Small intestine (tissue), 7 donors: ENCODE measurements around the gene NEK4. TPM values are rescaled to one million over a fixed set of nuclear protein-coding genes. Genes with fewer than 3 reads are reported as not detected.

Experiments used
- DNase-seq, 2 donors: peaks; one replicate each; pipeline versions ENCODE4 v3.0.0 to v3.0.0-alpha.2; 2013
- FAIRE-seq: peaks from 2 replicates; lab custom pipeline; 2012; peaks lifted over from hg19 to GRCh38; lab: Jason Lieb, UNC
- H3K27ac ChIP-seq, 3 donors: one replicate each; pipeline ENCODE4 v1.5.1; 2013; ENCODE audit warnings: low read length in 2 of 3, mild to moderate bottlenecking in 2 of 3, control low read depth in 1 of 3, inconsistent platforms in 1 of 3, low read depth in 1 of 3, moderate library complexity in 1 of 3
- H3K27me3 ChIP-seq, 3 donors: one replicate each; pipeline ENCODE4 v1.6.1; 2013; ENCODE audit warnings: low read length in 3 of 3, inconsistent platforms in 1 of 3; ENCODE audit not compliant: control insufficient read depth in 3 of 3, insufficient read depth in 3 of 3
- H3K36me3 ChIP-seq, 3 donors: one replicate each; pipeline ENCODE4 v1.6.1; 2013; ENCODE audit warnings: low read length in 3 of 3, inconsistent platforms in 1 of 3, low read depth in 1 of 3, mild to moderate bottlenecking in 1 of 3, moderate library complexity in 1 of 3; ENCODE audit not compliant: control insufficient read depth in 3 of 3, insufficient read depth in 2 of 3
- H3K4me1 ChIP-seq, 3 donors: one replicate each; pipeline ENCODE4 v1.6.1; 2013; ENCODE audit warnings: low read length in 2 of 3, inconsistent platforms in 1 of 3, low read depth in 1 of 3, mild to moderate bottlenecking in 1 of 3, moderate library complexity in 1 of 3; ENCODE audit not compliant: control insufficient read depth in 3 of 3, insufficient read depth in 2 of 3
- H3K4me3 ChIP-seq, 3 donors: one replicate each; pipeline ENCODE4 v1.5.1; 2013; ENCODE audit warnings: low read length in 3 of 3, control low read depth in 1 of 3, inconsistent platforms in 1 of 3, low read depth in 1 of 3, mild to moderate bottlenecking in 1 of 3, moderate library complexity in 1 of 3
- H3K9me3 ChIP-seq, 2 donors: one replicate each; pipeline ENCODE4 v1.6.1; 2013; ENCODE audit warnings: low read depth in 1 of 2, low read length in 1 of 2; ENCODE audit not compliant: control insufficient read depth in 2 of 2, insufficient read depth in 1 of 2
- WGBS, 3 donors: extraction: QIAGEN DNeasy Blood & Tissue Kit; methylation state at CpG; one replicate each; pipeline ENCODE4 v1.1.7; 2013; 5-methylcytosine and 5-hydroxymethylcytosine counted together
- polyA plus RNA-seq, 4 donors: library from polyadenylated mRNA; stranded (reverse) in 3 of 4; unstranded in 1 of 4; fragments of 200-250 nt in 3 of 4; fragments of 120-200 nt in 1 of 4; gene quantifications; one replicate each; pipeline versions ENCODE4 v1.2.1 to v1.2.3, GENCODE V29; 2013
- donor health status: healthy with polysubstance abuse.
- donor health status: control.
- donor health status: control.
- donor health status: Bipolar disorder and iron deficiency.
- donor health status: healthy.

The NEK4 gene
- polyA plus RNA-seq, 4 donors, result 3.0 to 18.5 (median 7.0) TPM

- WGBS, 3 donors, result 90 to 96% (median 95%) methylated on average over 5 of the region's 5 CpGs
- H3K27me3 ChIP-seq, result no peaks in the 10 kb centered on the region
- H3K9me3 ChIP-seq, result peaks cover 0 to 35% of the 10 kb centered on the region in 2 donors
- H3K27ac ChIP-seq, result no peak overlapping the region
- no peak for FAIRE-seq
- H3K4me3 ChIP-seq, result no peak overlapping the region
- H3K36me3 ChIP-seq, result peaks cover 0 to 32% (median 2%) of the 10 kb centered on the region in 3 donors
- no peaks in the 10 kb centered on the region for H3K4me1 ChIP-seq
- DNase-seq, result no peak
Measured at GRCh38 chr3:52723935-52724334, 46.8 kb downstream of the NEK4 start.

- FAIRE-seq, result no peak
Measured at GRCh38 chr3:52722491-52722890, 48.2 kb downstream of the NEK4 start.

GRCh38 chr3:52721730-52722008 is 49.1 kb downstream of the NEK4 start:
- H3K4me1 ChIP-seq, result no peaks in the 10 kb centered on the region
- H3K27me3 ChIP-seq, result no peaks in the 10 kb centered on the region
- H3K36me3 ChIP-seq, result peaks cover 0 to 39% (median 2%) of the 10 kb centered on the region in 3 donors
- FAIRE-seq (no peak), DNase-seq (no peak)
- no peak overlapping the region for H3K27ac ChIP-seq
- WGBS, 3 donors, result 89 to 100% (median 95%) methylated on average over 1 of the region's 1 CpG
- peaks cover 0 to 21% of the 10 kb centered on the region in 2 donors for H3K9me3 ChIP-seq
- H3K4me3 ChIP-seq, result no peak overlapping the region

More at GRCh38 chr3:52722491-52722890, 48.2 kb downstream of the NEK4 start:
- peaks cover 0 to 28% of the 10 kb centered on the region in 2 donors for H3K9me3 ChIP-seq
- no peak for DNase-seq
- H3K36me3 ChIP-seq, result peaks cover 0 to 36% (median 2%) of the 10 kb centered on the region in 3 donors
- no peak overlapping the region for H3K27ac ChIP-seq
- H3K27me3 ChIP-seq, result no peaks in the 10 kb centered on the region
- no peaks in the 10 kb centered on the region for H3K4me1 ChIP-seq
- 85 to 94% (median 93%) methylated on average over 7 of the region's 7 CpGs for WGBS, 3 donors
- H3K4me3 ChIP-seq, result no peak overlapping the region

GRCh38 chr3:52721002-52721729 is 49.6 kb downstream of the NEK4 start:
- Histone ChIP-seq H3K4me3 (no peak overlapping the region), H3K36me3 (peaks cover 0 to 39% (median 2%) of the 10 kb centered on the region in 3 donors), H3K9me3 (peaks cover 0 to 20% of the 10 kb centered on the region in 2 donors), H3K27ac (no peak overlapping the region), H3K27me3 (no peaks in the 10 kb centered on the region), H3K4me1 (no peaks in the 10 kb centered on the region)
- WGBS, 3 donors, result 77 to 95% (median 78%) methylated on average over 6 of the region's 6 CpGs
- no peak for FAIRE-seq
- DNase-seq, result no peak

- DNase-seq (no peak), FAIRE-seq (no peak)
- peaks cover 0 to 47% (median 2%) of the 10 kb centered on the region in 3 donors for H3K36me3 ChIP-seq
- H3K27ac ChIP-seq, result no peak overlapping the region
- H3K9me3 ChIP-seq, result peaks cover 0 to 20% of the 10 kb centered on the region in 2 donors
- no peaks in the 10 kb centered on the region for H3K27me3 ChIP-seq
- H3K4me1 ChIP-seq, result peaks cover 0 to 4% (median 0%) of the 10 kb centered on the region in 3 donors
- H3K4me3 ChIP-seq, result no peak overlapping the region
Measured at GRCh38 chr3:52719618-52720017, 51.1 kb downstream of the NEK4 start.

- DNase-seq (no peak), FAIRE-seq (no peak)
- no peak overlapping the region for H3K4me3 ChIP-seq
- H3K9me3 ChIP-seq, result peaks cover 0 to 11% of the 10 kb centered on the region in 2 donors
- peaks cover 0 to 4% (median 0%) of the 10 kb centered on the region in 3 donors for H3K4me1 ChIP-seq
- no peaks in the 10 kb centered on the region for H3K27me3 ChIP-seq
- peaks cover 0 to 40% (median 2%) of the 10 kb centered on the region in 3 donors for H3K36me3 ChIP-seq
- 92 to 94% (median 93%) methylated on average over 11 of the region's 11 CpGs for WGBS, 3 donors
- no peak overlapping the region for H3K27ac ChIP-seq
Measured at GRCh38 chr3:52715714-52716305, 54.9 kb downstream of the NEK4 start.

- no peaks in the 10 kb centered on the region for H3K27me3 ChIP-seq
- H3K36me3 ChIP-seq, result peaks cover 0 to 39% (median 2%) of the 10 kb centered on the region in 3 donors
- DNase-seq (peak; percentile 83 to 84), FAIRE-seq (no peak)
- H3K27ac ChIP-seq, result peak overlapping the region in 1 of 3 donors; percentile 58
- H3K4me1 ChIP-seq, result peaks cover 0 to 4% (median 0%) of the 10 kb centered on the region in 3 donors
- H3K9me3 ChIP-seq, result peaks cover 0 to 6% of the 10 kb centered on the region in 2 donors
- H3K4me3 ChIP-seq, result peak overlapping the region in 2 of 3 donors; percentile 14 to 52
- WGBS, 3 donors, result 15 to 48% (median 48%) methylated on average over 33 to 39 of the region's 39 CpGs
Measured at GRCh38 chr3:52714335-52715302, 56.1 kb downstream of the NEK4 start.
